ENCODE measurements around the gene GDF11.

The GDF11 gene

DNA sequence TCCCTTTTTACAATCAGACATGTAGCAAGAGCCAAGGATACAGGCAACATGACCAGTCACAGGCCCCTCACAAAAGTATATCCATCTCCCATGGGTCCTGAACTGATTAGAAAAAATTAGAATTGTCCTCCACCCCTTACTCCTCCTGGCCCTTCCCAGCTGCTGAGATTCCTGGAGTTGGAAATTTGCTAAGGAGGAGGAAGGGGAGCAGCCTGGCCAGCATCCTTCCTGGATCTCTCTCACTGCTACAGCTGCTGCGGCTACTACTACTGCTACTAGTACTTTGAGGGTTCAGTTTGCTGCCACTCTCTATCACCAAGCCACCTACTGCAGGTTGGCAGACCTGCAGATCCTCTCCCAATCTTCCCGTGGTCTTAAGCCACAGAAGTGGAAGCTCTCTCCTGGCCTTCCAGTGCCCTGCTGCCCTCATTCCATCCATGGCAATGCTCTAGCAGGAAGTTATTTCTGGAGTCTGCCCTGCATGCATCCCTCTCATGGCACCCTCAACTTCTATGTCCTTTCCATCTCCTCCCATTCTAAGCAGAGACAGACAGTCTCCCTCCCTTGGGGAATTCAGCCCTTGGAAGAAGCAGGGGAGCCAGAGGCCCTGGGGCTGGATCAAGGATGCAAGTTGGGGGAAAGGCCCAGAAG is 36.2 kb upstream of the GDF11 start:
- DNase-seq = peak in 2 of 10 donors; percentile 32 to 65

DNA sequence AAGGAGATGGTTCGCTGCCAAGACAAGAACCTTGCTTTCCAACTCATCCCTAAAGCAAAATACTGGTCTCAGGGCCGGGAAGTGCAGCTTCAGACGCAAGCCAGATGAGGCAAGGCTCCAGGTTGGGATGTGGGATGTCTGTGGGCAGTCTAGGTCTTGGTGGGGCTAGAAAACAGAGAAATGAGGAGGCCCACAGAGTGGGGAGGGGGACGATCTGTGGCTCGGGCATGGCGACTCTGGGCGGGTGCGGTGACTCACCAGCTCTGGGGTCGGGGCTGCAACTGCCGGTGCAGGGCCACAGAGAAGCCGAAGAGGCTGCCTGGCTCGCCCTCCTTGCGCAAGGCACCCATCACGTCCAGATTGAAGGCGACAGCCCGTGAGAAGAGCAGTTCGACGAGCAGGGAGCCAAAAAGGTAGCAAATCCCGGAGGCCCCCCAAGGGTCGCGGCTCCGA is 35.7 kb upstream of the GDF11 start:
- intact Hi-C loops (cut with DNase I) = no loop called here
- DNase-seq = peak in 2 of 10 donors; percentile 16 to 74

More for the DNA sequence above, 36.2 kb upstream of the GDF11 start:
- intact Hi-C loops (cut with DNase I) = no loop called here

DNA sequence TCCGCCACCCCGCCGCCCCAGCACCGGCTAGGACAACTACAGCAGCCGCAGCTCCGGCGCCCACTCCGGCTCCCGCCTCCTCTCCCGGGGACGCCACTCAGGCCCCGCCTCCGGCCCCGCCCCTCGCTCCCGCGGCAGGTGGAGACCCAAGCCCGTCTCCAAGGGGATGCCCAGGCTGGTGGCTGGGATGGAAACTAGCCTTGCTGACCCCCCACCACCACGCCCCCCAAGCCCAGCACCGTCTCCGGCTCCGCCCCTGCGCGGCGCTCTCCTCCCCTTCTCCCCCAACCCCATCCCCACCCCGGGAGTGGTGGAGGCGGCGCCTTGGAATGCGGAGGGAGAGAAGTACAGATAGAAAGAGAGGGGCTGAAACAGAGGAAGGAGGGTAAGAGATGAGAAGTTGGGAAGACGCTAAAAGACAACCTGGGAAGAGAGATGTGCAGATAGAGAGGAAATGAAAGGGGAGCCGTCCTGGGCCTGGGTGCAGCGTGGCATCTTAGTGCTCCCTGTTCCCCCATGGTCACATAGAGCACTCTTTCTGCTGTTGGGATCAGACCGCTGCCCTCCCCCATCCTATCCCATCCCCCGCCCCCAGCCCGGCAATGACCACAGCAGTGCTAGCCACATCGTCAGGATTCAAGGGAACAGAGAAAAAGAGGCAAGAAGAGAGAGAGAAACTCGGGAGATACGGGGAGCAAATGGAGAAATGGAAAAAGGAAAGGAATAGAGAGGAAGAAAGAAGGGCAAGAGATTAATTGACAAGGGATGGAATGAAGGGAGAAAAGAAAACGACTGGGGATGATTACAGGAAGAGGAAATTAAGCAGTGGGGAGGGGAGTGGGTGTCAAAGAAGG is 34.9 kb upstream of the GDF11 start, which contains the start of gene ITGA7:
TSS of gene ITGA7 (minus strand) at position 64 of the 854 bp plus-strand sequence. CDS start 222 bp downstream, outside the sequence.
- intact Hi-C loops (cut with DNase I) = no loop called here
- peak; percentile 53 to 97 (median 78) for DNase-seq

DNA sequence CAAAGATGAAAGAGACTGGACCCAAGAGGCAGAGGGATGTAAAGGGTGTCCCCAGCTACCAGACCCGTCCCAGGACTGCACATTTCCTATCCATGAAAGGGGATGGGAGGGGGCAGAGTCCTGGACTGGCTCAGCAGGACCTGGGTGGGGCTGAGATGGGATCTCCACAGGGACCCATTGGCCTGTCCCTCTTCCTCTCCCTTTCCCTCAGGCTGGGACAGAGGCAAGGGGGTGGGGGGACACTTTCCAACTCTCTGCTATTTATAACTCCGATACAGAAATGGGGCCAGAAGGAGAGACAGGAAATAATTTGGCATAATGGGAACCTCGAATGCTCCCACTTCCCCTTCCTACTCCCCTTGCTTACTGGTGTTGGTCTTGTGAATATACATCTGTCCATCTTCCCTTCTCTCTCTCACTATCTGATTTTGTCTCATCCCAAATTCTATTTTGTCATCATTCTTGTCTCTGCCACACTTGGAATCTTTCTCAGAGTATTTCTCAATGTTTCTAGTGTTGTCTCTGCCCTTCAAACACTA is 34.2 kb upstream of the GDF11 start:
- DNase-seq = peak in 2 of 10 donors; percentile 29 to 63
- intact Hi-C loops (cut with DNase I) = no loop called here

DNA sequence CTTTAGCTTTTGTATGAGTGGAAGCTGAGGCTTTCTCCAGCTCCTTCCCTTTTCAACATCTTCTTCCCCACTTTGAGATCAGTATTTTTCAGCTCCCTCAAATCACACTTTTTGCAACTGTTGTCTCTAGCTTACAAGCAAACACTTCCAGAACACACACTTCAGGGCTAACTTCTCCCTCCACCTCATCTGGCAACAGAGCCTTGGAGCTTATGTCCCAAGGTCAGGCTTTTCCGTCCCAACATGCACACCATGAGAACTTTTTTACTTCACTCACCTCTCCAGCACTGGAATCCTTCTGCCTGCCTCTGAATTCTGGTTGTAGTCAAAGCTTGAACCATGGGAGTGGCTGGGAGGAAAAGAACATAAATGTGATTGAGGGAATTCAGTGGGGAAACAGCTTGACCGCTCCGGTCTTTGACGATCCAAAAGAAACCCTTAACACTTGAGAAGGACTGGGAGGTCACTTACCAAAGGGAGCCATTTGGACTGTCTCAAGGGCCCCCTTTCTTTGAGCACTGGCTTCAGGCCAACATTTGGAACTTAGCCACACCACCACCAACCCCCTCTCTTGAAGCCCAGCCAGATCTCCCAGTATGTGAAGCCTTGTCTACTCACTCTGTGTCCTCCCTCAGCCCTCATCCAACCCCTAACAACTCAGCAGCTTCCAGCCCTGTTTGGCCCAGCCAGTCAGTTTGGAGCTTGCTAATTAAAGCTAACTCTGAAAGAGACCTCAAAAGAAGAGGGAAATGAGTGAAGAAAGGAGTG is 31.0 kb upstream of the GDF11 start:
- intact Hi-C loops (cut with DNase I) = no loop called here
- peak in 3 of 10 donors; percentile 29 to 75 (median 60) for DNase-seq

DNA sequence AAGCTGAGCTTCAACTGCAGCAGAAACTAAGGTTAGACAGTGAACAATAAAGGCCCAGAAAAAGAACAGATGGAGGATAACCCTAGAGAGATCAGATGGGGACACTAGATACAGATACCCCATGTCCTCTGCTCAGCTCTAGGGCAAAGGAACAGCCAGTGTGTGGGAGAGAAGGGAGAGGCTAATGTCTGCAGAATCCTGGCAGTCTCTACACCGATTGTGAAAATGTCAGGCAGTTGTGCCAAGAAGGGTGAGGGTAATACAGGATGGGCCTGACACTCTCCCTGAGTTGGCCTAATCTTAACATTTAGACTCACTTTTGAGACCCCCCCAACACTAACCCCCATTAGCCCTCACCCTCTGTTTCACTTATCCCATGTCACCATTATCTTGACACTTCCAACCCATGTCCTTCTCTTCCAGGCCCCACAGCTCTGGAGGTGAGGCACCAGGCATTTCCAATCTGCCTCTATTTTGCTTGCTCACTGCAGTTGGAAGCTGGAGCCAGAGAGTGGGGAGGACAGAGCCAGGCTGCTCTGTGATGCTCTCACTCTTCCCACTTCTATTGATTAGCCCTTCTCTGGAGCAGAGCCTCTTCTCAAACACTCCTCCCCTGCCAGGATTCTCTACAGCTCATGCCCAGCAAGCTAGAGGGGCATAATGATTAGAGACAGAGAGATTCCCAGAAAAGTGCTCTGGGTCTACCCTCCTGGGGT is 30.1 kb upstream of the GDF11 start:
- peak in 1 of 10 donors; percentile 37 for DNase-seq
- intact Hi-C loops (cut with DNase I) = no loop called here

DNA sequence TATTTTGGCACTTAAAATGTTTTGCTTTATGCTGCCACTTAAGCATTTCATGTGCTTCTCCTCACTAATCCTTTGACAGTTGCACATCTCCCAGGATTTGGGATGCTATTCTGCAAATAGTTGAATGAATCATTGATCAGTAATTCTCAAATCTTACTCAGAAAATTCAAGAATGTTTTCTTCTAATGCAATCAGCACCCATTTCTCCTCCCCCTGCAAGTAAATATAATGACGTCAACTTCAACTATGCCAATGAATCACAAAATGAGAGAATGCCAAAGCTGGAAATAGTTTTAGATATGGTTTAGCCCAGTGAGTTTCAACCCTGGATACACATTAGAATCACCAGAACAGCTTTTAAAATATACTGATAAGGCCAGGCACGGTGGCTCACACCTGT is 29.2 kb upstream of the GDF11 start:
- DNase-seq = no peak
- intact Hi-C loops (cut with DNase I) = no loop called here

DNA sequence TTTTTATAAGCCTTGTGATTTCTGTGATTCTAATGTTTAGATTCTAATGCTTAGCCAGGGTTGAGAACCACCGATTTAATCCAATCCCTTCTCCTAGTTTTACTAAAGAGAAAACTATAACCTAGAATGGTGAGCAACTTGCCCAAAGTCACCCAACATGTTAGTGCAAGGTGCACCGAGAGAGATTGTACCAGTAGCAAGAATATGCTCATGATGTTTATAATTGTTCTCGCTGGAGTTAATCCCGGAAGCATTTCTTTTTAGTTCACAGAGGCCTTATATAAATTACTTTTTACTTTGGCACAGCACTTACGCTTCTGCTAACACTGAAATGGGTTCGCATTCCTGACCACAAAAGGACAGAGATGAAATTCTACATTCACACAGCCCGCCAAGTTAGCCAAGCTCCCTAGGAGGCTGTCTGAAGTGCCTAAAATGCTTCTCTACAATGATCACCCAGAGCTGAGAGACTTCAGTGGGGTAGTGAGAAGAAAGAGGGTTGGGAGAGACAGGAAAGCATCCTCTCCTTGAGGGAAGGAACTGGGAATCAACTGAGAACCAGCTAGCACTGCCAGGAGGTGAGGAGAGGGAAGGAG is 27.7 kb upstream of the GDF11 start:
- no peak for DNase-seq

DNA sequence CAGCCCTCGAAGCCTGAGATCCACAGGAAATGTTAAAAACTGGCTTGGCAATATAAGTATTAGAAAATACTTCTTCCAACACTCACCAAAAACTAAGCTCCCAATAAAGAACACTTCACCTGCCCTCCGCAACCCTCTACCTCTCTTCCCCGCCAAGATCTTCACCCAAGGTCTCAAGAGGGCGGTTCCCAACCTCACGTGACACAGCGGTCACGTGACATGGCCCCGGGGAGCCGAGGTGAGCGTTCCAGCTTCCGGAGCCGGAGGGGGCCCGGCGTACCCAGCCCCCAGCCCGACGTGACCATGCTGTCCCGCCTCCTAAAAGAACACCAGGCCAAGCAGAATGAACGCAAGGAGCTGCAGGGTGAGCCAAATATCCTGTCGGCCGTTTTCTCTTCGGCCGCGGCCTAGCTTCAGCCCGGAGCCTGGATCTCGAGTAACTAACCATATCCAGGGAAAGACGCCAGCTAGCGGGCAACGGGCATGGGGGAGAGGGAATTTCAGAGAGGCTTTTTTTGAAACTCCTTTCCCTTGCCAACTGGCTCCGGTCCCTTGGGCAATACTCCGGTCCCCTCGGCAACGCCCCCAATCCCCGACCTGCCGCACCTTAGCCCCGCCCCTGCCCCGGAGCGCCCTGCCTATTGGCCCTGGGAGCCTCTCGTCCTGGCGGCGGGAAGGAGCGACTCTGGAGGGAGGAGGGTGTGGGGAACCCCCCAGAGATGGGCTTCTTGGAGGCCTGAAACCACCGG is 26.9 kb upstream of the GDF11 start, which contains the start of gene BLOC1S1:
TSS of gene BLOC1S1 (plus strand) at position 214 of the 749 bp plus-strand sequence. CDS start at position 220, 6 bp downstream.
- intact Hi-C loops (cut with DNase I) = no loop called here

More for the DNA sequence above, 27.7 kb upstream of the GDF11 start:
- intact Hi-C loops (cut with DNase I) = no loop called here

DNA sequence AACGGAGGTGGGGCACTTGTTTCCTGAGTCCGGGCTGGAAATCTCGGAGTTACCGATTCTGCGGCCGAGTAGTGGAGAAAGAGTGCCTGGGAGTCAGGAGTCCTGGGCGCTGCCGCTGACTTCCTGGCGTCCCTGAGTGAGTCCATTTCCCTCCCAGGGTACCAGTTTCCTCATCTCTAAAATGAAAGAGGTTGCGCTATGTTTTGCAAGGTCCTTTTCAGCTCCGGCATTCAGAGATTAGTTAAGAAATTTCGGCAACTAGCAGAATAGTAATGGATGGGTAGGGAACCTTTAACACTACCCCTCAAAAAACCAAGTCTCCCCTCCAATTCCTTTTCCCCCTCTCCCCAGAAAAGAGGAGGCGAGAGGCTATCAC is 26.4 kb upstream of the GDF11 start:
- no peak for DNase-seq
- intact Hi-C loops (cut with DNase I) = no loop called here

More for the DNA sequence above, 26.9 kb upstream of the GDF11 start, which contains the start of gene BLOC1S1:
- peak; percentile 82 to 98 (median 88) for DNase-seq

DNA sequence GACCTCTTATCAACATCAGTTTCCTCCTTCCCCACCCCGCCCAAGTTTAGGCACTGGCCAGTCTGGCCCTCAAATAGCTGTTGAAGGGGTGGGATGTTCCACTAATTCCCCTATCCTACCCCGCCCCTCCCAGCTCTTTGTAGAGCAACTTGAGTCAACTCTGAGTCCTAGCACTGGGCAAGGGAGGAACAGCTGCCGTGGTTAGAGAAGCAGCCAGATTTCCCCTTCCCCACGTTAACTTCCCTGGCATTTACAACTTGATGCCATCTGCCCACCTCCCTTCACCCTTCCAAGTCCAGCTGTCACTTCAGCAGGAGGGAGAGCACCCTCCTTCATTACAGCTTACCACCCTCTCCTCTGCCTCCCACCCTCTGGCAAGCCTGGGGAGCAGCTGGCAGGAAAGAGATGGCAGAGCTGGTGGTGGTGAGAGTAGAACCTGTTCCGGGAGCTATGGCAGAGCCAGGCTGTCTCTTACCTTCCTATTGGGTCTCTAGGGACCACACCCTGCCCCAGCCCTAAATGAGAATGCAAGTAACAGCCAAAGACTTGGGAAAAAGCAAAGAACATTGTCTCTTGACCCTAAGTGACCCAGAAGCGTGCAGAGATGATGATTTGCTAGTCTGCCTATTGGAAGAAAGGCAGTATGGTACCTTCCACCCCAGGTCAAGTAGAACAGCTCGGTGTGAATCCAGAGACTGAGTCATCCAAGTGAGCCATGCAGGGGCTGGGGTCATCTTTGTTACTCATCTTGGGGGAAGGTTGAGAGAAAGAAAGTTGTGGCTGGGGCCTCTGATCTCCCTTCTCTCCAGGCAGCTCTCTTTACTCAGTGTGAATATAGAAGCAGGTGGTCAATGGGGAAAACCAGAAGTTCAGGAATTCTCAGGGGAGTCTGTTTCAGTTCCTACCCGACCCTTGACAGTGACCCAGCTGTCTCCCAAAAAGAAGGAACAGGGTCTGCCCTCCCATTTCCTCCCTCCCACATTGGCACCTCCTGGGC is 25.6 kb upstream of the GDF11 start:
- peak in 3 of 10 donors; percentile 38 to 89 (median 46) for DNase-seq
- intact Hi-C loops (cut with DNase I) = no loop called here

DNA sequence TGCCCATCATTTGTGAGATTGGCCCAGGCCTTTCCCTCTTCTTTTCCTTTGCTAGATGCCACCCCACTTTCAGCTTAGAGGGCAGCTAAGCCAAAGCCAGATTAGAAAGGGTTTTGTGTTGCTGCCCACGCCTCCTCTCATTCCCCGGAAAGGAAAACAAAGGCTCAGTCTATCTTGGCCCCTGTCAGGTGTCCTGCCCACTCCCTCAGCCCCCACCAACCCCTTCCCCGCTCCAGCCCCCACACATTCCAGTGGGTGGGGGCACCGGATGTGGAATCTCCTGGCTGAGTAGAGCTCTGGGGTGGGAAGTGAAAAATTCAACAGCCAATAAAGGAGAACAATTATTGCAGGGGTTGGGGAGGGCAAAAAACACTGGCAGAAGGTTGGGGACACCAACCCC is 24.9 kb upstream of the GDF11 start:
- intact Hi-C loops (cut with DNase I) = no loop called here
- peak in 1 of 10 donors; percentile 20 for DNase-seq

DNA sequence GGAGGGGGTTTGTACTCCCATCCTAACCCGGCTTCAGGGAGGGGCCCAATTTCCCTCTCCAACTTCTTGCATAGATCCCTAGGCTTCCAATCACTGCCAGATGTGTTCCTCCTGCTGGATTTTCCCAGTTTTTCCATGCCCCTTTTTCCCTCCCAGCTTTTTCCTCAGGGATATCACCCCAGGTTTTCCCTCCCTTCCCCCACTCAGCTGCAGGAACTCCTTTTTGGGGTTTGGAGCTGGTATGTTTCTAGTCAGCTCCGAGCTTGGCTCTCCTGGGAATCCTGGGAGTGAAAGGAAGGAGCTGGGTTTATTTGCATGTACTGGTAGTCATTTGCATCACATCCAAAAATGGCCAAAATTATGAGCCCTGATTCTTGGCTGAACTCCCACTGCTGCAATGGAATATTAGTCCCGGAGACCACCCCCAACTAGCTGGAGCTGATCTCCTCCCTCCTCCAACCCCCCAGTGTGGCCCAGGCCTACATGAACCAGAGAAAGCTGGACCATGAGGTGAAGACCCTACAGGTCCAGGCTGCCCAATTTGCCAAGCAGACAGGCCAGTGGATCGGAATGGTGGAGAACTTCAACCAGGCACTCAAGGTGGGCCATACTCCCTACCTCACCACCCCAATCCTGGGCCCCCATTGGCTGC is 24.2 kb upstream of the GDF11 start:
- intact Hi-C loops (cut with DNase I) = no loop called here
- DNase-seq = peak in 2 of 10 donors; percentile 42 to 74

DNA sequence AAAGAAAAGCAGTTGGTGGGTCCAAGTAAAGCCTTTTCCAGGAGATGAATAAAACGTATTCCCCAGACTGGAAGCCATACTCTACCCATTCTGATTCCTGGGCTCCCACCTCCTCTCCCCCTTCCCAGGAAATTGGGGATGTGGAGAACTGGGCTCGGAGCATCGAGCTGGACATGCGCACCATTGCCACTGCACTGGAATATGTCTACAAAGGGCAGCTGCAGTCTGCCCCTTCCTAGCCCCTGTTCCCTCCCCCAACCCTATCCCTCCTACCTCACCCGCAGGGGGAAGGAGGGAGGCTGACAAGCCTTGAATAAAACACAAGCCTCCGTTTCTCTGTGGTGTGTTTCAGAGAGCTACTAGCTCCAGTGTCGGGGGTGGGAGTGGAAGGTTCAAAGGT is 23.6 kb upstream of the GDF11 start:
- DNase-seq = peak in 1 of 10 donors; percentile 8
- intact Hi-C loops (cut with DNase I) = no loop called here

DNA sequence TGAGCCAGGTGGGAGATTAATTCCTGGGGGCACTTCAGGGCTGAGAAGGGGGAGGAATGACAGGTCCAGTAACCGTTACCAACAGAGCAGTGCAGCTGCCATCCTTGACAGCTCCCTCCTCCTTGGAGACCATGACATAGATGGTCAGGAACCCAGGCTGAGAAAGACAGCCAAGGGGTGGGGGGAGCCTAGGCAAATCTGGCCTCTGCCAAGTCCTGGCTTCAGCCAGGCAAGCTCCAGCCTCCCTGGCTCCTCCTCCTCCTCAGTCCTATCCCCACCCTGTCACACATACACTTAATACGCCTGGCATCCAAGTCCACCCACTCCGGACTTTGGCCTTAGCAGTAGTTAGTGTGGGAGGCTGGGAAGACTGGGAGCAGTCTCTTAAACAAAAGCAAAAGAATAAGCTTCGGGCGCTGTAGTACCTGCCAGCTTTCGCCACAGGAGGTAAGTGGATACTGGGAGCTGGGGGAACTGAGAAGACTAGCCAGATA is 22.8 kb upstream of the GDF11 start, which contains the start of gene RDH5:
TSS of gene RDH5 (plus strand) at position 323 of the 494 bp plus-strand sequence. CDS start 792 bp downstream, outside the sequence.
- intact Hi-C loops (cut with DNase I) = loop anchor here (5.0 kb wide), 1 partner anchor 58 kb away; no protein-coding TSS in a partner anchor

DNA sequence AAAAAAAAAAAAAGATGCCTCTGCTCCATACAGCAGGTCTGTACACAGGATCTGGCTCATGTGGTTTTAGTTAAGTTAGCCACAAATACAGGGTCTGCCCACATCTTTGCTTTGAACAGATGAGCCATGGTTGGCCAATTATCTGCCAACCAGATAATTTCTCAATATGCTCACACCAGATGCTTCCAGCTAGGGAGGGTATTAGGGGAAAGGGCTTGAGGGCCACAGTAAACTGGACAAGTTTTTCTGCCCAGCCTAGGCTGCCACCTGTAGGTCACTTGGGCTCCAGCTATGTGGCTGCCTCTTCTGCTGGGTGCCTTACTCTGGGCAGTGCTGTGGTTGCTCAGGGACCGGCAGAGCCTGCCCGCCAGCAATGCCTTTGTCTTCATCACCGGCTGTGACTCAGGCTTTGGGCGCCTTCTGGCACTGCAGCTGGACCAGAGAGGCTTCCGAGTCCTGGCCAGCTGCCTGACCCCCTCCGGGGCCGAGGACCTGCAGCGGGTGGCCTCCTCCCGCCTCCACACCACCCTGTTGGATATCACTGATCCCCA is 22.0 kb upstream of the GDF11 start:
- intact Hi-C loops (cut with DNase I) = loop anchor here (5.0 kb wide), 1 partner anchor 59 kb away; no protein-coding TSS in a partner anchor

More for the DNA sequence above, 22.8 kb upstream of the GDF11 start, which contains the start of gene RDH5:
- peak in 2 of 10 donors; percentile 58 to 75 for DNase-seq

More for the DNA sequence above, 22.0 kb upstream of the GDF11 start:
- DNase-seq = peak in 7 of 10 donors; percentile 52 to 93 (median 70)

Measured in posterior cingulate gyrus (tissue), 11 donors.